Hematopoietic multipotent progenitor cell (in vitro differentiated cells): ENCODE data around the gene HOXC6. TPM values are rescaled to one million over a fixed set of nuclear protein-coding genes. Genes with fewer than 3 reads are reported as not detected.

Experiments
- DNase-seq, 3 donors: peaks; one replicate each; pipeline ENCODE4 v3.0.0-alpha.2; 2011 to 2015; ENCODE audit warnings: low read depth in 2 of 3, low spot score in 2 of 3
- total RNA-seq: library from RNA; depleted of rRNA; stranded (reverse); fragments of >200 nt; gene quantifications from one replicate; pipeline ENCODE4 v1.2.3, GENCODE V29; 2012

The HOXC6 gene
- total RNA-seq, 1 donor, result not detected

GRCh38 chr12:54001283-54002187 is 26.7 kb upstream of the HOXC6 start:
- DNase-seq, result no peak

GRCh38 chr12:54002278-54002914 is 25.8 kb upstream of the HOXC6 start:
- no peak for DNase-seq

GRCh38 chr12:54002915-54003389 is 25.3 kb upstream of the HOXC6 start:
- DNase-seq, result no peak

- no peak for DNase-seq
These were observed 24.6 kb upstream of the HOXC6 start for GRCh38 chr12:54003625-54004024.

- DNase-seq, result no peak
These were observed 24.0 kb upstream of the HOXC6 start for GRCh38 chr12:54004063-54004840.

- DNase-seq, result no peak
These were observed 23.3 kb upstream of the HOXC6 start for GRCh38 chr12:54004841-54005530.

- no peak for DNase-seq
These were observed 22.7 kb upstream of the HOXC6 start for GRCh38 chr12:54005531-54005852.

- DNase-seq, result peak; percentile 73 to 88 (median 77)
These were observed 22.2 kb upstream of the HOXC6 start for GRCh38 chr12:54005853-54006558.

GRCh38 chr12:54006559-54007220 is 21.6 kb upstream of the HOXC6 start:
- DNase-seq, result no peak

GRCh38 chr12:54007538-54008259 is 20.5 kb upstream of the HOXC6 start:
- no peak for DNase-seq

GRCh38 chr12:54008260-54008552 is 20.0 kb upstream of the HOXC6 start:
- no peak for DNase-seq

- no peak for DNase-seq
These were observed 18.8 kb upstream of the HOXC6 start for GRCh38 chr12:54009171-54010052.

- DNase-seq, result no peak
These were observed 17.9 kb upstream of the HOXC6 start for GRCh38 chr12:54010053-54010971.

- DNase-seq, result no peak
These were observed 17.1 kb upstream of the HOXC6 start for GRCh38 chr12:54010972-54011664.

GRCh38 chr12:54011665-54012532 is 16.3 kb upstream of the HOXC6 start:
- DNase-seq, result no peak
